ENCODE results near the gene EXT2.

The EXT2 gene

DNA sequence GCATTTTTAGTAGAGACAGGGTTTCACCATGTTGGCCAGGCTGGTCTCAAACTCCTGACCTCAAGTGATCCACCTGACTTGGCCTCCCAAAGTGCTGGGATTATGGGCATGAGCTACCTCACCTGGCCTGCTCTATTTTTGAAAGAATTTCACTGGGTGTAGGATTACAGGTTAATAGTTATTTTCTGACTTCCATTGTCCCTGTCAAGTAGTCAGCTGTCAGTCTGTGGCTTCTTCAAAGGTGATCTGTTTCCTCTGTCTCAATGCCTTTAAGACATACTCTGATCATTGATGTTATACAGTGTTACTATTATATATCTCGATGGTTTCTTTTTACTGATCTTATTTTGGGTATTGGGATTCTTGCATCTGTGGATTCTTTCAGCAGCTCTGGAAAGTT is 10.1 kb upstream of the EXT2 start:
- DNase-seq (ENCODE audit: low read depth in 2 of 2, low spot score in 1 of 2): no peak

DNA sequence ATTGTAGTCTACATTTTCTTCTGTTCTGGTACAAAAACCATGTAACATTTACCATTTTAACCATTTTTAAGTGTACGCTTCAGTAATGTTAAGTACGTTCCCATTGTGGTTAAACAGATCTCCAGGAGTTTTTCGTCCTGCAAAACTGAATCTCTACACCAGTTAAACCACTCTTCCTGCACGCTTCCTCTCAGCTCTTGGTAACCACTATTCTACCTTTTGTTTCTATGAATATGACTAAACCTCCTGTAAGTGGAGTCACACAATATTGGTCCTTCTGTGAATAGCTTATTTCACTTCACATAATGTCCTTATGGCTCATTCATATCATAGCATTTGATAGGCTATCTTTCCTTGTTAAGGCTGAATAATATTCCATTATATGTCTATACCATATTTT is 7.1 kb upstream of the EXT2 start:
- no peak for DNase-seq (ENCODE audit: low read depth in 2 of 2, low spot score in 1 of 2)

DNA sequence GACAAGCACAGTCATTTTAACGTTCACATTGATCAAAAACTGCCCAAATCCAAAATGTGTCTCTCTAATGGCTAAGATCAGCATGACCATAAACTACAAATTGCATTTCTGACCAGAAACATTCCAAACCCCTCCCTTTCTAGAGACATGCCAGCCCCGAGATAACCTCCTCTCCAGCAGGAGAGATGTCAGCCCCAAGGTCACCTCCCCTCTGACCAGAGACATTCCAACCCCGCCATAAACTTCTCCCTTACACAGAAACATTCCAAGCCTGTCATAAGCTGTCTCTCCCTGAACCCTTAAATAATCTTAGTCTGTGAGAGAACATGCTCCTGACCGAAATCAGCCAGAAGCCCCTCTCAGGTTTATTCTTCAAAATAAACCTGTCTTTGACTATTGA is 6.6 kb upstream of the EXT2 start:
- no peak for DNase-seq (ENCODE audit: low read depth in 2 of 2, low spot score in 1 of 2)

DNA sequence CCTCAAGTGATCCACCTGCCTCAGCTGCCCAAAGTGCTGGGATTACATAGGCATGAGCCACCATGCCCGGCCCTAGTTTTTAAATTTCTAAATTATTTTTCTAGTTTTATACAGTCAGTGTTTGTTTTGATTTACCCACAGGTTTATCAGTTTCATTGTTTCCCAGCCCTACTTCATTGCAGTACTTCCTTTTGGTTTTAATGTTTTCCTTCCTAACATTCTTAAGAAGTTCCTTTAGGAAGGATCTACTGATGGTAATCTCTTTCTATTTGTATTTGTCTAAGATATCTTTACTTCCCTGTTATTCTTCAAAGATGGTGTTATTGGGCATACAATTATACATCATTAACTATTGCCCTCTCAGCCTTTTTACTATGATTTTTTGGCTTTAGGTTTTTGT is 4.9 kb upstream of the EXT2 start:
- no peak for DNase-seq (ENCODE audit: low read depth in 2 of 2, low spot score in 1 of 2)

GRCh38 chr11:44094260-44094868 is 1.1 kb upstream of the EXT2 start:
- peak; percentile 32 to 70 for DNase-seq (ENCODE audit: low read depth in 2 of 2, low spot score in 1 of 2)

DNA sequence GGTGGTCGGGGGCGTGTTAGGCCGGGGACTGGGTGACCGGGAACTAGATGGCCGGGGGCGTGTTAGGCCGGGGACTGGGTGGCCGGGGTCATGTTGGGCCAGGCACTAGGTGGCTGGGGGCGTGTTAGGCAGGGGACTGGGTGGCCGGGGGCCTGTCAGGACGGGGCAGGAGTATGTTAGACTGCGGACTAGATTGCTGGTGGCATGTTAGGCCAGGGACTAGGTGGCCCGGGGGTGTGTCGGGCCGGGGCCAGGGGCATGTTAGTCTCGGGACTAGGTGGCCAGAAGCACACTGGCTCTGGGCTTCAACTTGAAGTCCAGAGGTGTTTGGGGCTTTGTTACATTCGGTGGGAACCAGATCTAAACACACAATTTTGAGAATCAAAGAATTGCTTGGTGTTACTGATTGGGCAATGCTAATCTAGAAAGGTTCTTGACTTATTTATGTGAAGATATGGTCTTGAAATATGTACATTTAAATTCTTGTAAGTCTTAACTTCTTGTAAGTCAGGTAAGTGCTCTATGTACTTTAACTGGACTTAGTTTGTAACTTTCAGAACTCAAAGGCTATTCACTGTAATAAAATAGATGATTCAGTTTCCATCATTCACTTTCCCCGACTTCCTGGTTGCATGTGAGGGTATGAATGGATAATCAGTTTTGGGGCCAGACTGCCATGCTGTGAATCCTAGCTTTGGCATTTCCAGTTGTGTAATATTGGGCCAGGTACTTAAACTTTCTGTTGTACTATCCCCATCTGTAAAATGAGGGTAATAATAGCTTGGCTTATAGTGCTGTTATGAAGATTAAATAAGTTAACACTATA is 1.1 kb downstream of the EXT2 start:
- DNase-seq (ENCODE audit: low read depth in 2 of 2, low spot score in 1 of 2): no peak

- no peak for DNase-seq (ENCODE audit: low read depth in 2 of 2, low spot score in 1 of 2)
Observed at GRCh38 chr11:44097821-44098220, 2.3 kb downstream of the EXT2 start.

GRCh38 chr11:44101098-44101497 is 5.6 kb downstream of the EXT2 start:
- no peak for DNase-seq (ENCODE audit: low read depth in 2 of 2, low spot score in 1 of 2)

GRCh38 chr11:44104481-44105294 is 9.2 kb downstream of the EXT2 start:
- DNase-seq (ENCODE audit: low read depth in 2 of 2, low spot score in 1 of 2): no peak

- no peak for DNase-seq (ENCODE audit: low read depth in 2 of 2, low spot score in 1 of 2)
Observed at GRCh38 chr11:44108260-44108659, 12.8 kb downstream of the EXT2 start.

DNA sequence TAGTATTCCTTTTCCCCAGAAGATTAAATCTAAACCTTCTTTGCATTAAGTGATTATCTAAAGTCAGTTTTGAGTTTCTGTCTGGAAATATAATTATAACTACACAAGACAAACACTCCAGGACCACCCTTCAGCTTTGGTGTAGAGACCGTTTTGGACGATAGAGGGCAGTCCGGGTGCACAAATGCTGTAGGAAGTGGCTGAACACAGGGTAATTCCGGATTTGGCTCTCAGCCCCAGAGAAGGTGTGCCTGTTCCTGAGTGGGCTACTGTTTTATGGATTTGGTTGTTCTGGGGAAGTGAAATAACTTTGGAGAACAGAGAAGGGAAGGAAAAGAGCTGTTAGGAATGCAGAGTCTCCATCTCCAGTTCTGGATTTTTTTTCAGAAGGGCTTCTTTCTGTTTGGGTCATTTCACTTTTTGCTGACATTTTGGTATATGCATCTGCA is 14.8 kb downstream of the EXT2 start:
- peak; percentile 14 to 28 for DNase-seq (ENCODE audit: low read depth in 2 of 2, low spot score in 1 of 2)

- no peak for DNase-seq (ENCODE audit: low read depth in 2 of 2, low spot score in 1 of 2)
Observed at GRCh38 chr11:44112091-44112821, 16.8 kb downstream of the EXT2 start.

GRCh38 chr11:44113018-44113417 is 17.5 kb downstream of the EXT2 start:
- no peak for DNase-seq (ENCODE audit: low read depth in 2 of 2, low spot score in 1 of 2)

DNA sequence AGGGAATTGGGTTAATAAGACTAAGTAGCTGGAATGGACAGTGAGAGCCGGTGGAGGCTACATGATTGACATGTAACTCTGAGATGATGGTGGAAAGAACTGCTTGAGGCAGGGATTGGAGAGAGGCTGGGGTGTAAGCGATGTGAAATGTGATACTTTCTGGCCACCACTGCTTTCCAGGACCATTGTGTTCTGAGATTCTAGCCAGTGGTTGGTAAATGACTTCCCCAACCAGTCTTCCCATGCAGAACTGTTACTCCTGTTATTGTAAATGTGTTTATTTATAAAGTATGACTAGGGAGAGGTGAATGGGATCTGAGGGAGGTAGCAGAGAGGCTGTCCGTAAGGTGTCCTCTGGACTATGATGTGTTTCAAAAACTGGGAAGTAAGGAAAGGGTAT is 18.1 kb downstream of the EXT2 start:
- DNase-seq (ENCODE audit: low read depth in 2 of 2, low spot score in 1 of 2): no peak

DNA sequence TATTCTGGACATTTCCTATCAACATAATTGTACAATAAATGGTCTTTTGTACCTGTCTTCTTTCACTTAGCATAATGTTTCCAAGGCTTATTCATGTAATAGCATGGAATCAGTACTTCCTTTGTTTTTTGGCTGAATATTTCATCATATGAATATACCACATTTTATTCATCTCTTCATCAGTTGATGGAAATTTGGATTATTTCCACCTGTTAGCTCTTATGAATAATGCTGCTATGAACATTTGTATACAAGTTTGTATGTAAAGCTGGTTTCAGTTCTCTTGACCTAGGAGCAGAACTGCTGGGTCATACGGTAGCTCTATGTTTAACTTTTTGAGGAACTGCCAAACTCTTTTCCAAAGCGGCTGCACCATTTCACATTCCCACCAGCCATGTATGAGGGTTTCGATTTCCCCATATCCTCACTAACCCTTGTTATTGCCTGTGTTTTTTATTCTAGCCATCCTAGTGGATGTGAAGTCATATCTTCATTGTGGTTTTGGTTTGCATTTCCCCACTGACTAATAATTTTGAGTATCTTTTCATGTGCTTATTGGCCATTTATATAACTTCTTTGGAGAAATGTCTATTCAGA is 20.9 kb downstream of the EXT2 start:
- DNase-seq (ENCODE audit: low read depth in 2 of 2, low spot score in 1 of 2): no peak

DNA sequence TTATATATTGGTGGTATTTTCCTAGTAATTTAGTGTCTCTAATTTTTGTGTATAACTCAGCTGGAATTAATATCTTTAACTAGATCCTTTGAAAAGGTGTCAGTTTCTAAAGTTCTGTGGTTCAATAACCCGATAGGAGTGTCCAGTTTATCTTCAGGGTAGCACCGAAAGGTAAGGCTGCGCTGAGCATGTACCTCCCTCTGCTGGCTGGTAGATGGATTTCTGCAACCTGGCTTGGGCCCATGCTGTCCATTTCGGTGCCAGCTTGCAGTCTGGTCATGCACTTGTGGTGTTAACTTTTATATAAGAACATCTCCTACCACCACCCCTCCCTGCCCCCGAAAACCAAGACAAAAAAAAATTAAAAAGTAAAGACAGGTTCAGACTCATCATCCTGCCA is 24.7 kb downstream of the EXT2 start:
- no peak for DNase-seq (ENCODE audit: low read depth in 2 of 2, low spot score in 1 of 2)

DNA sequence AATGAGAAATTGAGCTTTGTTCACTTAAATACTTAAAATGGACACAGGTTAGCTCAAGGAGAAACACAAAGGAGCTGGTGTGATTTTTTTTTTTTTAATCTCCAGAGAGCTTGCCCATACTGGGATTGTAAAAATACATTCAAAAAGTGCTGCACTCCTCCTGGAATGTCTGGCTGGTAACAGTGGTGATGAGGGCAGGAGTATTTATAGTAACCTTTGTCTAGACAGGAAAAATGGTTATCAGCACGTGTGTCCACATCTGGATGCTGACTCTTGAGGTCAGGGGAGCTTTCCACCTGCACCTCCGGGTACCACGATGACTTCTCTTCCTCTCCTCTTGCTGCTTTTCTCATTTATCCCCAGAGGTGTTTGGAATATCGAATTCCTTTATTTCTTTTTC is 30.1 kb downstream of the EXT2 start:
- DNase-seq (ENCODE audit: low read depth in 2 of 2, low spot score in 1 of 2): no peak

- DNase-seq (ENCODE audit: low read depth in 2 of 2, low spot score in 1 of 2): no peak
Observed at GRCh38 chr11:44126304-44126703, 30.8 kb downstream of the EXT2 start.

- DNase-seq (ENCODE audit: low read depth in 2 of 2, low spot score in 1 of 2): no peak
Observed at GRCh38 chr11:44127130-44127529, 31.7 kb downstream of the EXT2 start.

- no peak for DNase-seq (ENCODE audit: low read depth in 2 of 2, low spot score in 1 of 2)
Observed at GRCh38 chr11:44128729-44129128, 33.3 kb downstream of the EXT2 start.

DNA sequence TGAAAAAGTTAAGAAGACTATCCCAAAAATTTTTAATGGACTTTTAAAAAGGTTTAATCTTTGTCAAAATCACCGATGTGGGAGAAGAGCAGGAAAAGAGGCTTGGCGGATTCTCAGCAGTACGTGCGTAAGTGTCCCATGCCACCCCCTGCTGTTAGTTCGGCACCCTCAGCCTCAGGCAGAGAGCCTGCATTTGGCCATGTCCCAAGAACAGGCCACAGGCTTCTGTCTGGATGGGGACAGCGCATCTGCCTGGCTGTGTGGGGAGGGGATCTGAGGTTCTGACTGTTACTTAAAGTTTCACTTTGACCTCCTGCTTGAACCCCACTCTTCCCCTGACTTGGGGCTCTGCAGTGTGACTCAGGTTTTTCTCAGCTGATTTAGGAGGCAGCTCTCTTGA is 35.3 kb downstream of the EXT2 start:
- no peak for DNase-seq (ENCODE audit: low read depth in 2 of 2, low spot score in 1 of 2)
